HG03039 (cell line): ENCODE measurements around the gene NCAPH2.
"Not testable (repeated sequence)": the region's sequence is repeated elsewhere in the genome, so short reads cannot be mapped to it uniquely, and the experiment has no call there.

ENCODE experiments used
- ATAC-seq: cut with Tn5 transposase; IDR thresholded peaks from one replicate; pipeline ENCODE4 v1.9.1; 2021; ENCODE audit warnings: mild to moderate bottlenecking, moderate library complexity; ENCODE audit not compliant: unreplicated experiment

The NCAPH2 gene

DNA sequence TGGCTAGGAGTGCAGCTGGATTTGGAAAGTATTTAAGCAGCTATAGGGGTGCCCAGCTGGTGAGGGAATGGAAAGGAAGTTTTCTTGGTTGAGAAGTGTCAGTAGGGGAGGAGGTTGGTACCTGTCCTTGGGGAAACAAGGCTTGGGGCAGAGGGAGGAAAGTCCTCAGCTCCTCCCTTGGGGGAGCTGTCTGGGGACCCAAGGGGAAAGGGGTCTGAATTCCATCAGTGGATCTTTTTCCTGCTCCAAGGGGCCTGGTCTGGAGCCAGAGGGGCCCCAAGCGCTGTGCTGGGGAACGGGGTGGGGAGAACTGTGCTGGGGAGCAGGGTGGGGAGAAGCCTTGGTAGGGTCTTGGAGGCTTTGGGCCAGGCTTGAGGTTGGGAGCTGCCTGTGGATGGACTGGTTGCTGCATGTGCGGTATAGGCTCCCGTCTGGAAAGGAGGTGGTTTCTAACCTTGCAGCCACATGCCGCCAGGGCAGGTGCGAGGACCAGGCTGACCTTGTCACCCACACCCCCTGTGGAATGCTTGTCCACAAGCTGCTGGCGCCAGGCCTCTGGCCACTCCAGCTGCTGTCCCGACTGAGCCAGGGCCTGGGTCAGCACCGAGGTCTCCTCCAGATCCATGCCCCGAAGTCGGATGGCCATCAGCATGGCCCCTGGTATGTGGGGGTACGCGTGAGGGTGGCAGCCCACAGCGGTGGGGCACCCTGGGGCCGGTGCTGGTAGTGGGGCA lies 20.8 kb downstream of the NCAPH2 start:
- ATAC-seq = no peak

DNA sequence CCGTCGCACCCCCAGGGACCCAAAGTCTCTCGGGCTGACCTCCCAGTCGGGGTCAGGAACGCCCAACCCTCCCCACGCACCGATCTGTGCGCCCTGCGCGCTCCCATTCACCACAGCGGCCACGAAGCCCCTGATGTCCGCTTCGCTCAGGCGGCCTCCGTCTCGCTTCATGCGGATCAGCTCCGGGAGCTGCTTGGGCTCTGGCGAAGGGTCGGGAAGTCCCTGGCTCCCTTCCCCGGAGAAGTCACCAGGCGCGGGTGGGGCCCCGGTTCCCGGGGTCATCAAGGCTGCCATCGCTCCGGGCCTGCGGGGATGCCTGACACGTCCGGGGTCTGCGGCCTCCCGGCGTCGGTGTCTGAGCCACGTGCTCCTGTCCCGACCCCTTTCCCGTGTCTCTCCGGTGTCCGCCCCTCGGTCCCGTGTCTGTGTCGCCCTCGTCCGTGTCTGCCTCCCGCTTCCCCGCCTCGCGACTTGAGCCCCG lies 21.4 kb downstream of the NCAPH2 start:
- ATAC-seq = no peak

DNA sequence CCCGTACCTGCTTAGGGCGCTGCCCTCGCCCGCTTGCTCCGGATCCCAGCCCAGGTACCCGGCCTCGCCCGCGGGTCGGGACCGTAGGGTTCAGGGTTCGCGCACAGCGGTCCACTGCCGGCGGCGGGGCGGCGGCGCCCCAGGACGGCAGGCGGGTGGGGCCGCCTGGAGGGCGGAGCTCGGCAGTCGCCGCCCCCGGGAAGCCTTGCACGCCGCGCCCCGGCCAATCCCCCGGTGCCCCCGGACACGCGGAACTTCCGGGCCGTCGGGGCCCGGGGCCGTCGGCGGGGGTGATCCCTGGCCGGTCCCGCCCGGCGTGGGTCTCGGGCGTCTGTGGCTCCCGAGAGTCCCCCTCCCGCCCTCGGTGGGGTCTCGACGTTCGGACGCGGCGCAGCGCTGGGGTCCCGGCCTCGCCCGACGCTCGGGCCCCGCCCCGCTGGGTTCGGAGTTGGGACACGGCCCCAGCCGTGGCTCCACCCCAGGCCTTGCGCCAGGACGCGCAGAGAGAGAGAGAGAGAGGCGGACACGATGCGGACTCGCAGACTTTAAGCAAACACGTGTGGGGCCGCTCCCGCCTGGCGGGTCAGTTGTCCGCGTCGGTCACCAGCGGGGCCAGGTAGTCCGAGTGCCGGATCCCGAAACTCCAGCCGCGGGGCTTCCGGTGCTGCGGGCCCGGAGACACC lies 22.0 kb downstream of the NCAPH2 start, which contains the start of gene TYMP:
Gene TYMP (minus strand): TSS at position 116 of the 683 bp plus-strand sequence. CDS start 303 bp downstream, outside the sequence.
- ATAC-seq = peak; percentile 19

DNA sequence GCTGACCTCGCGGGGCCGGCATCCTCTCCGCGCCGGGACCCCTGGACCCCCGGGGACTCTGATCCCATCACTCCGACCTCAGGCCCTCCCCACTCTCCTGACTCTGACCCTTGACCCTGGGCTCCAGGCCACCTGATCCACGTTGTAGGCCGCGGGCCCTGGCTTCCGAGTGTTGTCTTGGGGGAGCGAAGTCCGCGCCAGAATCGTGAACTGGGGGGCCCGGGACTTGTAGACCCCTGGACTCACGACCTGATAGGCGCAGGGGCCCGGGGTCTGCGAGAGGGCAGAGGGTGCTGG lies 22.5 kb downstream of the NCAPH2 start:
- ATAC-seq = no peak

DNA sequence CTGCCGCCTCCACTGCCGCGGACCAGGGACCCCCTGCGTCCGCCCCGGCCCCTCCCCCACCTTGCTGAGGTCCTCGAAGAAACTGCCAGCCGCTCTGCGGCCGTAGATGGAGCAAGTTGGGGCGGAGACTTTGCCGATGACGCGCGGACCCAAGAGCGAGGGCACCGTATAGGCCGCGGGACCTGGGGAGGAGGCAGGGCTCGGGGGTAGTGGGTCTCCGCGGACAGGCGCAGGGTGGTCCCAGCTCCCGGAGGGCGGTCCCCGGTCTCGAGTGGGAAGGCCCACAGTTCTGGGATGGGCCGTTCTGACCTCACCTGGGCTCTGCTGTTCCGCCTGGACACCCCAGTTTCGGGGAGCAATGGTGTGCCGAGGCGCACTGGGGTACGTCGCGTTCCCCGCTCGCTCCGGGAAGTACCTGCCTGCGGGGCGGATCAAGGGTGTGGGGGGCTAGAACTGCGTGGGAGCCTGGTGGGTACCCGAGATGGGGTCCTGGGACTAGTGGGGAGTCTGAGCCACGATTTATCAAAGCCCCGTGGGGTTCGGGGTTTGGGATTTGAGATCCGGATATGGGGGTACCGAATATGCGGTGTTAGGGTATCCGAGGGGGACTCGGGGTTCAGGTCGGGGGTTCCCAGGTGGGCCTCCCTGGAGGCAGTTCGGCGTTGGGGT lies 23.0 kb downstream of the NCAPH2 start:
- ATAC-seq = no peak

DNA sequence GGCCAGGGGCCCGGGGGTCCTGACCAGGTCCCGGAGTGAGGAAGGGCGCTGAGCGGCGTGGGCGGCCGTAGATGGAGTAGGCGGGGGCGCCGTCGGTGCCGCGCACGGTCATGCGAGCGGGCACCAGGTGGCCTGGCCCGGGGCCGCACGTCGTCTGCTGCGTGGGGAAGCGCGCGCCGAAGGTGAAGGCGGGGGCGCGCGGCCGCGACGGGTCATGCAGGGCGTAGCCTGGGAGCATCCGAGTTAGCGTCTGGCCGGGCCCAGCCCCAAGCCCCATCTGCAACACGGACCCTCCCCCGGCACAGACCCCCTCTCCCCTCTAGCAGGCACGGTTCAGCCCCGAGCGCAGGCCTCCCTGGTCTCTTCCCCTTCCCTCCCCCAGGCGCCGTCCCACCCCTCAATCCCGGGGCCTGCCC lies 23.5 kb downstream of the NCAPH2 start:
- ATAC-seq = no peak

DNA sequence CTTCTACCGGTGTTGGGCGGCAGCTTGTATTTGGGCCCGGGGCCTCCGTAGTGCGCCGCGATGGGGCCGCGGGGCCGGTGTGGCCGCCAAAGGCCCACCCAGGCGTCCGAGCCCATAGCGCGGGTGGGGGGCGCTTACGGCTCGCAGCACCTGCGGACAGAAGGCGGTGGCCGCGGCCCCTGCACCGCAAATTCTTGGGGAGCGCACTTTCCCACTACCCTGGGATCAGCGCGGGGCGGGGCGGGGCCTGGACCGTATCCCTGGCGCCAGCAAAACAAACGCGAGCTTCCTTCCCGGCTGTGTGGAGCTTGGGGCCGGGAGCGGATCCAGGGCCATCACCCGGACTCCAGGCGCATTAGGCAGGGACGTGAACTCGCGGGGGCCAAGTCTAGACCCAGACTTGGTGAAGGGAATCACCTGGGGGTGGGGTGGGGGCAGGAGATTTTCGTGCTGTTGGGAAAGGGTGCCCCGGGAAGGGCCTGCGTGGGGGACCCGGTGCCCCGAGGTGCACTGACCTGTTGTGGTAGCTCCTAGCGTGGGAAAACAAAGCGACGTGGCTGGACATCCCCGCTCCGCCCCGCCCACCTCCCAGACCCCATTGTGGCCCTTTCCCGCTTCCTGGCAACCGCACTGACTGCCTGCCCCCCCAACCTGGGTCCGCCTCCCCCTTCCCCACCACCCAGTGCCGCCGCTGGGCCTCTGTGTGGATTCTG lies 24.1 kb downstream of the NCAPH2 start:
- ATAC-seq = no peak

DNA sequence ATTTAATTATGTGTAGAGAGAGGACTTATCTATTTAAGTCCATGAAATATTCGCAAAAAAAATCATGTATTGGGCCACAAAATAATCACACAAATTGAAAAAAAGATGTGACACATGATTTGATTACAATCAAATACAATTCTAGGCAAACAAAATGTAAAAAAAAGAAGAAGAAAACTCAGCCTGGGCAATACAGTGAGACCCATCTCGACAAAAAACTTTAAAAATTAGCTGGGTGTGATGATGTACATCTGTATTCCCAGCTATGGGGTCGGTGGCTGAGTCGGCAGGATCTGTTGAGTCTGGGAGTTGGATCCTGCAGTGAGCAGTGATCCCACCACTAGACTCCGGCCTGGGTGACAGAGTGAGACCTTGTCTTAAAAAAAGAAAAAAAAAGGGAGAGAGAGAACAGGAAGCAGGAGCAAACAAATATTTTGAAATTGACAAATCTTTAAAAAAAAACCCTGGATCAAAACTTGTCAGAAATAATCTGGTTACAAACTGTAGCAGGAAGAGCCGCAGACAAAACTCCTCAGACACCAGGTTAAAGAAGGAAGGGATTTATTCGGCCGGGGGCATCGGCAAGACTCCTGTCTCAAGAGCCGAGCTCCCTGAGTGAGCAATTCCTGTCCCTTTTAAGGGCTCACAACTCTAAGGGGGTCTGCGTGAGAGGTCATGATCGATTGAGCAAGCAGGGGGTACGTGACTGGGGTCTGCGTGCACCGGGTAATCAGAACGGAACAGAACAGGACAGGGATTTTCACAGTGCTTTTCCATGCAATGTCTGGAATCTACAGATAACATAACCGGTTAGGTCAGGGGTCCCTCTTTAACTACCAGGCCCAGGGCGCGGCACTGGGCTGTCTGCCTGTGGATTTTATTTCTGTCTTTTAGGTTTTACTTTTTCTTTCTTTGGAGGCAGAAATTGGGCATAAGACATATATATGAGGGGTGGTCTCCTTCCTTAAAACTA lies 25.1 kb downstream of the NCAPH2 start:
- no peak for ATAC-seq

DNA sequence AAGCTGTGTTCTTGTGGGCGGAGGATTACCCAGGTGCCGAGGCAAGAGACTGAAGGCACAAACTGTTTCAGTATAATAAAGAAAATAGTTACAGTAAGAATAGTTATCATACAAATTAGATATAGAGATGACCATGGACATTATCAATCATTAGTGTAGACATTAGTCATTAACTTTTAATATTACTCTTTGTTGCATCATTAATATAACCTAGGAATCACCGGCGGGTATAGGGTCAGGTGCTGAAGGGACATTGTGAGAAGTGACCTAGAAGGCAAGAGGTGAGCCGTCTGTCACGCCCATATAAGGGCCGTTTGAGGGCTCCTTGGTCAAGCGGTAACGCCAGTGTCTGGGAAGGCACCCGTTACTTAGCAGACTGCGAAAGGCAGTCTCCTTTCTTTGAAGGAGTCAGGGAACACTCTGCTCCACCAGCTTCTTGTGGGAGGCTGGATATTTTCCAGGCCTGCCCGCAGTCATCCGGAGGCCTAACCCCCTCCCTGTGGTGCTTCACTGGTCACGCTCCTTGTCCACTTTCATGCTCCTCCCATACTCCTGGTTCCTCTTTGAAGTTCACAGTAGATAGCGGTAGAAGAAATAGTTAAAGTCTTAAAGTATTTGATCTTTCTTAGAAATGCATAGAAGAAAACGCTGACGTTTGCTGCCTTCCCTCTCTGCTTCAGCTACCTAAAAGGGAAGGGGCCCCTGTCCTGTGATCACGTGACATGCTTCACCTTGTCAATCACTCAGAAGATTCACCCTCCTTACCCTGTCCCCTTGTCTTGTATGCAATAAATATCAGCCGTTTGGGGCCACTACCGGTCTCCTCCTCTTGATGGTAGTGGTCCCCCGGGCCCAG lies 26.1 kb downstream of the NCAPH2 start:
- ATAC-seq = not testable (repeated sequence)

DNA sequence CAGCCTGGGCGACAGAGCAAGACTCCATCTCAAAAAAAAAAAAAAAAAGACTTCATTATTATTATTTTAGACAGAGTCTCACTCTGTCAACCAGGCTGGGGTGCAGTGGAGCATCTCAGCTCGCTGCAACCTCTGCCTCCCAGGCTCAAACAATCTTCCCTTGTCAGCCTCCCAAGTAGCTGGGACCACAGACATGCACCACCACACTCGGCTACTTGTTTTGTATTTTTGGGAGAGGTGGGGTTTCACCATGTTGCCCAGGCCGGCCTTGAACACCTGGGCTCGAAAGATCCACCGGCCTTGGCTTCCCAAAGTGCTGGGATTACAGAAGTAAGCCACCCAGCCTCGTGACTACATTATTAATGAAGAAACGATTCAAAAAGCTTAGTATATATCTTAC lies 27.1 kb downstream of the NCAPH2 start:
- ATAC-seq = no peak

DNA sequence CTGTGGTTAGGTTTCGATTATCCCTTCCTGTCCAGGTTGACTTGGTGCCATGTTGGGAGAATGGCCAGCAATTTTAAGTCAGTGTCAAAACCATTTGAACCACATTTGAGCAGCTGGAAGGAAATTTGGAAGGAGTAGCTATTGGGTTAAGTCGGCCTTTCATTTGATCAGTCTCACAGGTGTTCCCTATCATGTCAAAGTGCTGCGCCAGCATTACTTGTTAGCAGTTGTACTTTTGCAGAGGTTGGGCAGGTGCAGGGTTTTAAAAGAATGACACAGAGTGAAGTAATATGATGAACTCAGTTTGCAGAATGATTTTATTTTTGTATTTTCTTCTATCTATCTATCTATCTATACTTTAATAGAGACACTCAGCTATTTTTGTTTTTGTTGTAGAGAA lies 28.2 kb downstream of the NCAPH2 start:
- ATAC-seq = no peak

DNA sequence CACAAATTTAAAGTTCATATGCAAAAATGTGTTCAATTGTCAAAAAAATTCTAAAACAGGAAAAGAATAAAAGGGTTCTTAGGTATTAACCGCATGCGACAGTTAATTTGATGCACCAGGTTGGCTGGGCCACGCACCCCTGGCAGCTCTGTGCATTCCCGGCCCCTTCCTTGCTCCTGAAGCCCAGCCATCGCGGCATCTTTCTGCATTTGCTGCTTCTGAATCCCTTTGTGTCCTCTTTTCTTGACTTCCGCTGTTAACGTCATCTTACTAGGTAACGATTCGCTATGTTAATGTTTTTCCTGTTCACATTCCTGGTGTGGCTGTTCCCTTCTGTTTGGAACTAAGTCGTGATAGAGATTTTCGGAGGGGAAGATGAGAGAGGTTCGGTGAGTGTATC lies 29.7 kb downstream of the NCAPH2 start:
- no peak for ATAC-seq

DNA sequence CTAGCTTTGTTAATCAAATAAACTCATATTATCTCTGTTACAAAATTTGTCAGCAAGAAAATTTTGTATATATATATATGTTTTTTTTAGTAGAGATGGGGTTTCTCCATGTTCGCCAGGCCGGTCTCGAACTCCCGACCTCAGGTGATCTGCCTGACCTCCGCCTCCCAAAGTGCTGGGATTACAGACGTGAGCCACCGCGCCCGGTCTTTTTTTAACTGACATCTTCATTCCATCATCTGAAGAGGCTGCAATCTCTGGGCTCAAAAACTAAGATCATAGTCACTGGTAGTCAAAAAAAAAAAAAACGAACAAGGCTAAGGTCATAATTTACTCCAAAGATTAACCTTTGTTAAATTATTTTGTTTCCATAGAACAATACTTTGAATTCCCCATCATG lies 32.4 kb downstream of the NCAPH2 start:
- no peak for ATAC-seq

DNA sequence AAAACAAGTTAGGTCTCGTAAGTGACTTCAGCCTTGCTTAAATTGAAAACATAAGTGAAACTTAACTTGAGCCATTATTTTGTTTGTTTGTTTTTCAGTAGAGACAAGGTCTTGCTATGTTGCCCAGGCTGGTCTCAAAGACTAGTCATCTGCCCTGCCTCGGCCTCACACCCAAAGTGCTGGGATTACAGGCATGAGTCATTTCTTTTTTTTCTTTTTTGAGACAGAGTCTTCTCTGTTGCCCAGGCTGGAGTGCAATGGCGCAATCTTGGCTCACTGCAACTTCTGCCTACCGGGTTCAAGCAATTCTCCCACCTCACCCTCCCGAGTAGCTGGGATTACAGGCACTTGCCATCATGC lies 33.6 kb downstream of the NCAPH2 start:
- not testable (repeated sequence) for ATAC-seq

DNA sequence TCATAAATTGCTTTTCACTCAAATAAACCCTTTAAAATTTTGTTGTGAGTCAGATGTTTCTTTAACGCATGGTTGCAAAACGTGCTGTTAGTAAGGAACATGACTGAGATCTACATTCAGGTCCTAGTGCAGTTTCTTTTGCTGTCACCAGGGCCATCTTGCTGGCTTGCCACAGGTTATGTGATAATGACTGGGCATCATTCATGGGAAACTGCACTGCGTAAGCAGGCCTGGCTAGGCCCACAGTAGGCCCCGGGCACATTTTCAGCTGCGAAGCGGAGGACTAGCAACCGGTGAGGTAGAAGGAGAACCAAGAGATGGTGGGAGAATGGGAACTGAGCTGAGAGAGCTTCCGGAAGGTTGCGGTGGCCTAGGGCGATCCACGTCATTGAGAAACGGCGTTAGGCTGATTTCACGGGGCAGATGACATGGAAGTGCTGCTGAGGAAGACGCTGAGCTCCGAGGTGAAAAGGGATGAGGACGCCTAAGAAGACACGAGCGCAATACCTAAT lies 34.4 kb downstream of the NCAPH2 start:
- no peak for ATAC-seq

DNA sequence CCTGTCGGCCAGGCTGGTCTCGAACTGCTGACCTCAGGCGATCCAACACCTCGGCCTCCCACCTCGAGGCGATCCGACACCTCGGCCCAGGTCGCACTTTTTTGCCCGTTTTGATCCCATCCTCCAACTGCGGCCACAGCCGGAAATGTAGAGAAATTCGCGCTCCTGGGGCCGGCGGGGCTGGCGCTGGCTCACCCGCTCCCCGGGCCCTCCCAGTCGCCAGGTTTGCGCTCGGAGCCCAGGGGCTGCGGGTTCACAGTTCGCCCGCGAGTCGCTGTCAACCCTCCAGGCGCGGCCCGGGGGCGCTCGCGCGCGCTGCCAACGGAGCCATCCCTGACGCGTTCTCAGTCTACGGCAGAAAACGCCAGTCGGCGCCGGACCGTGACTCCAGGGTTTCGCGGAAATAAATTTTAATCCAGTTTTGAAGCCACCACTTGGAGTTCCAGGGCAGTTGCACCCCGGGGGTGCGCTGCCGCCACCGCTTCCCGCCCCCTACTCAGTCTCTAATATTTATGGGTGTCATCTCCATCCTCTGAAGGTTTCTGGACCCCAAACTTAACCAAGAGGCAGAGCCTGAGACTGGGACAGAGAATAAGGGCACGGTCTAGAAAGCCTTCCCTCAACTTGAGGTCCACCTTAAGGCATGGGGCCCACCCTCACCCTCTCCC lies 36.2 kb downstream of the NCAPH2 start:
- ATAC-seq = no peak

DNA sequence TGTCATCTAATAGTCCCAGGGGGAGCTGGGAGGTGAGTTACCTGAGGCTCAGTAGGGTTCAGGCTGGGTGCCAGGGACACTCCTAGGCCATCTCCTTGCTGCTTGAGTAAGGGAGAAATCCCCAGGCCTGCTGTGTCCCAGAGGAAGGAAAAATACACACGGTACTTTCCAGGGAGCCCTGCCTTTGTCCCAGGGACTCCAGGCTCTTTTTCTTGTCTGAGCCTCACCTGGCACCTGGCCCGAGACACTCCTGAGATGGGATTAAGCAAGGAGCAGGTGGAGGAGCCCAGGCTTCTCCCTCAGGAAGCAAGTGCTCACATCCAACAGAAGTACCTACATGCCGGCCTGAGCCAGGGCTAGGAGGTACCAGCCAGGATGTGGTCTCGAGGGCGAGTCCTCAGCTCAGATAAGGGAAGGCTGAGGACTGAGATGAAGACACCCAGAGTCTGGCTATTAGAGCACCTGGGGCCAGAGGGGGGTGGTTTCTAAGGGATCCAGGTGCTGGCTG lies 36.8 kb downstream of the NCAPH2 start:
- ATAC-seq = no peak
